Urothelium cell line (cell line): ENCODE data around the gene SH2D2A.

Experiments used
- DNase-seq: peaks from one replicate; pipeline ENCODE4 v3.0.0; 2011; ENCODE audit warnings: low spot score, mixed read lengths
- FAIRE-seq: peaks from 2 replicates; lab custom pipeline; 2011; peaks lifted over from hg19 to GRCh38; lab: Jason Lieb, UNC

Gene SH2D2A

DNA sequence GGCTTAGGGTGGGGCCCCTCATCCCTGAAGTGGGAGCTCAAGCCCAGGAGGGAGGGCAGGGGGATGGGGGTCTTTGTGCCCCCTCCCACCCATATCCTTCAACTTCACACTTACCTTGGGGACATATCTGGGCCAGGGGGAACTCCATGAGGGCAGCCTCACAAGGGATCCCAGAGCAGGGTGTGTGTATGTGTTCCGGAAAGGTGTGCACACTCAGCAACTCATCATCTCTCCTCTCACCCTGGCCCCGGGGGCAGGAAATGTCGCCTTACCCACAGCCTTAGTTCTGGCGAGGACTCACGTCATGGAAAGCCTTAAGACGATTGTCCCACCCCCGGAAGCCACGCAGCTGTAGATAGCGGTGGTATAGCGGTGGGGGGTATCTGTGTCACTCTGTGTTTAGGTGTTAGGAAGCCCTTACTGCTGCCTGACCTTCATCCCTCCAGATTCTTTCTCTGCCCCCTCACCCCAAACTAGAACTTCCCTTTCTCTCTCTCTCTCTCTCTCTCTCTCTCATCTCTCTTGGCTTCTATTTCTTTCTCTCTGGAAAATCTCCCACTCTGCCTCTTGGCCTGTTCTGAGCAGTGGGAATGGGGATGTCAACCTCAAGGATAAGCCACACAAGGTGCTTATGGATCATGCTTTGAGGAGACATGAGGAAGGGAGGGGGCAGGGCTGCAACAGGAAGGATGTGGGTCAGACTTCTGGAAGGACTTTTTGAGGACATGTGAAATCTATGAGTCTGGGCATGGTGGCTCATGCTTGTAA, at the start of gene SH2D2A:
Gene SH2D2A (minus strand): TSS at position 288 of the 768 bp plus-strand sequence. CDS start 140 bp downstream, at position 148.
- no peak for FAIRE-seq
- DNase-seq, result no peak

DNA sequence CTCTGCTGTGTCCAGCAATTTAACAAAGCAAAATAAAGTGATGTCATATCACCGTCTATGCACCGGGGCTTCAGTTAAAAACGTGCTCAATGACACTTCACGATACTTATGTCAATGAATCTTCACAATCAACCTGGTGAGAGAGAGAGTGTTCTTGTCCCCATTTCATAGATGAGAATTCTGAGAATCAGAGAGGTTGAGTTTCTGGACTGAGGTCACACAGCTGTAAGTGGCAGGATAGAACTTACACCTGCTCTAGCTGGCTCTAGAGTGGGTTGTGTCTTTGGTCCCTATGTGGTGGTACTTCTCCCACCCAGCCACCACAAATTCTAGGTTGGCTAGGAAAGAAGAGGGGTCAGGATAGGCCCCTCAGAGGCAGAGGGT, 49.2 kb upstream of the SH2D2A start:
- FAIRE-seq (no peak), DNase-seq (no peak)

DNA sequence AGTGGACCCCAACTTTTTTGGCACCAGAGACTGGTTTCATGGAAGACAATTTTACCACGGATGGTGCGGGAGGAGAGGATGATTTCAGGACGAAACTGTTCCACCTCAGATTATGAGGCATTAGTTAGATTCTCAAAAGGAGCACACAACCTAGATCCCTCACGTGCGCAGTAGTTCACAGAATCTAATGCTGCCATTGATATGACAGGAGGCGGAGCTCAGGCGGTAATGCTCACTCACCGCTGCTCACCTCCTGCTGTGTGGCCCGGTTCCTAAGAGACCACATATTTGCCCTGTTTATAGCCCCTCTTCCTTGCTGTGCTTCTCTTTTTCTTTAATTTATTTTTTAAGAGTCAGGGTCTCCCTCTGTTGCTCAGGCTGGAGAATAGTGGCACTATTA, 48.6 kb upstream of the SH2D2A start:
- no peak for FAIRE-seq
- no peak for DNase-seq

DNA sequence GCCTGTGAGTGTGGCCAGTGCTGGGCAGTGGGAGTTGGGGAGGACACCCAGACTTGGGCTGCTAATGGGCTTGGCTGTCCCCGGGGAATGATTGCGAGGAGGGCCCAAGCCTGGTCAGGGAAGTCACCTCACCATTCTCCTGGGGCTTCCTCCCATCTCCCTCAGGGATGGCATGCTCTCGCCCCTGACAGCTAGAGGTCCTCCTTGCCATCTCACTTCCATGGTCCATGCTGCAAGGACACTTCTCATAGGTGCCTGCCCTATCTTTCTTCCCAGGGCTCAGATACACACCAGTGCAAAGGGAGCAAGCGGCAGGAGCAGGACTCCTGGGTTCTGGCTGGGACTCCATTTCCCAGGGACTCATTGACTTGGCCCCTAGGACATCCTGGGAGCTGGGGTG, 48.1 kb upstream of the SH2D2A start:
- no peak for DNase-seq
- FAIRE-seq, result no peak

DNA sequence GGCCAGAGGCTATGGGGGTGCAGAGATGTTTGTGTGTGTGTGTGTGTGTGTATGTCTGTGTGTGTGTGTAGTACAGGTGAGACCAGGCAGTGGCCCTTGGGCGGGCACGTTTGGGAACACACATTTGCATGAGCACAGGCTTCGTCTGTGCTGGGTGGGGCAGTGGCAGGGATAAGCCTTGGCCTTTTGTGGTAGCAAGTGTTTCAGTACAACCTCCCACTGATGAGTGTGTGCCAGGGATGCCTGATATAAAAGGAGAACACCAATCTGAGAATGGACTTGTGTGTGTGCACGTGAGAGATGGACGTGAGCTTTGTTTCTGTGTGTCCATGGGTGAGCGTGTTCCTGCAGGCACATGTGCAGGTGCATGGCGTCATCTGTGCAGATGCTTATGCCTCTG, 47.0 kb upstream of the SH2D2A start:
- no peak for FAIRE-seq
- no peak for DNase-seq

DNA sequence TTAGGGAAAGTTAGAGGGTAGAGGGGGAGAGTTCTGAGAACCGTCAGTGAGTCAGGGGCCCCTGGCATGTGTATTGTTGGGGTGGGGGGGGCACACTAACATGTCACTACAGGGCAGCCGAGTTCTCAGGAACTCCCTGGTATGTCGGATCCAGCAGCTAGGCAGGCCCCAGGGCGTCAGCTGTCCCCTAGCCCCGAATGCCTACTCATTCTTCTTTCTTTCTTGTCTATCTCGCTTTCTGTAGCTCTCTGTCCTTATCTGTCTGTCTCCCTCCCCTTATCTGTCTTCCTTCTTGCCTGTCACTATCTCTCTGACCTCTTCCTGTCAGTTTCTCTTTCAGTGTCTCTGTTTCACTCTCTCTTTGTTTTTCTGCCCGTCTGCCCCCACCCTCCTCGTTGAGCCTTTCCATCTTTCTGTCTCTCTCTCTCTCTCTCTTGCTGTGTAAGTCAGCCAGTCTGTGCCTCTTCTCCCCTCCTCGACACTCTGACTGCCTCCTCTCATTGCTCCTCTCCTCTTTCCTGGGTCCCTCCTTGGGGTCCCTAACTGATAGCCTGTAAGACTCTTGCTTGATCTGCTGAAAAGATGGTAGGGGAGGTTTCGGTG, 46.5 kb upstream of the SH2D2A start:
- FAIRE-seq (no peak), DNase-seq (no peak)

DNA sequence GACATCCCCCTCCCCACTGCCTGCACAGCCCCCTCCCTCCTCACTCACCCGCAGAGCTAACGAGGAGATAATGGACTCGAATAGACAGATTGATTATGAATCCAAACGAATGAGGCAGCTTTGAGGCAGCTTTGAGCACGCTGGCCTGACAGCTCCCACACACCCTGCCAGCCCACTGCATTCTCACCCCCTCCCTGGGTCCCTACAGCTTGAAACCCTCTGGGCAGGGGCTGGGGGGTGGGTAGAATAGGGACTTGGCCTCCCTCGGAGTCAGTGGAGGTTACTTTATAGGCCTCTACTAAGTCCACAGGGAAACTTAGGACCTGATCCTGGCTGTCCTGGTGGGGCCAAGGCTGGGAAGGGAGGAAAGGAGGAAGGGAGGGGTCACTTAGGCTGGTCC, 45.9 kb upstream of the SH2D2A start:
- no peak for FAIRE-seq
- DNase-seq, result no peak

DNA sequence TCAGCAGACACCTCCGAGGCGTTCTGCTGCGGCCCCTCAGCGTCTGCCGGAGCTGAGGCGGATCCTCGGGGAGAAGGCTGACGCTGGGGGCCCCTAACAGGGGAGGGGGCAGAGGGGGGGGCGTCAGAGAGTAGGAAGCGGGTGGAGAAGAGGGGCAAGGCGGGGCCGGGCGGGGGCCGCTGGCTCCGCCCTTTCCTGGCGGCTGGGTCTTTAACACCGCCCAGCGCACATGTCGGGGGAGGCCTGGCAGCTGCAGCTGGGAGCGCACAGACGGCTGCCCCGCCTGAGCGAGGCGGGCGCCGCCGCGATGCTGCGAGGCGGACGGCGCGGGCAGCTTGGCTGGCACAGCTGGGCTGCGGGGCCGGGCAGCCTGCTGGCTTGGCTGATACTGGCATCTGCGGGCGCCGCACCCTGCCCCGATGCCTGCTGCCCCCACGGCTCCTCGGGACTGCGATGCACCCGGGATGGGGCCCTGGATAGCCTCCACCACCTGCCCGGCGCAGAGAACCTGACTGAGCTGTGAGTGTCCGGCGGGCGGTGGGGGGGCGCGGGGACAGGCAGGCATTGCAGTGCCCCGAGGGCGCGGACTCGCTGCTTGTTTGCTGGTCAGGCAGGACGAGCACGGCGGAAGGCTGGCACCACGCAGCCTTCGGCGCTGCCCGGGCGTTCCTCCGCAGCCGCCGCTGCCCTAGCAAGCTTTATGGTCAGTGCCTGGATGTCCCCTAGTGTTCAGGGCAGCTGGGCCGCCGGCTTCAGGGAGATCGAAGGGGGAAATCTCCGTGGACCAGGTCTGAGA, 44.2 kb upstream of the SH2D2A start, which contains the start of gene NTRK1:
Gene NTRK1 (plus strand): TSS at position 238 of the 796 bp plus-strand sequence. CDS start 70 bp downstream, at position 308.
- DNase-seq (peak; percentile 85), FAIRE-seq (no peak)

DNA sequence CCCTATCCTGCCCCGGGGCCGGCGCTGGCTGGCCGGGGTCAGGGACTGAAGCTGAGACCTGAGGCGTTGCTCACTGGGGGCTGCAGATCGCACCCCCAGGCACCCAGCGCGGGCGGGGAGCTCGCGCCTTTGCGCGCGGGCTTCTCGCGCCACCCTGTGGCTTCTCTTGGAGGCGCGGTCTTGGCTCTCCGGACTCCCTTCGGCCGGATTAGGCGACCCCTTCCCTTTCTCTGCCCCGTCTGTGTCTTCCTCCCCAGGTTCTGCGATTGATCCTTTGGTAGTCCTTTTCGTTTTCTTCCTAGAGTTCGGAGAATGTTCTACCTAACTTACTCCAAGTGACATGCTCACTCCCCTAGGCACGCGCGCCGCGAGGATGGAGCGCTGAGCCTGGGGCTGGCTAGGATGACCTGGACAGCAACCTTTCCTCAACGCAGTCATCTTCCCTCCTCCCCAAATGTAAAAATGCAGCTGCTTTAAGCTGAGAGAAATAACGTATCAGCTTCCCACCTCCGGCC, 43.5 kb upstream of the SH2D2A start:
- FAIRE-seq, result no peak

DNA sequence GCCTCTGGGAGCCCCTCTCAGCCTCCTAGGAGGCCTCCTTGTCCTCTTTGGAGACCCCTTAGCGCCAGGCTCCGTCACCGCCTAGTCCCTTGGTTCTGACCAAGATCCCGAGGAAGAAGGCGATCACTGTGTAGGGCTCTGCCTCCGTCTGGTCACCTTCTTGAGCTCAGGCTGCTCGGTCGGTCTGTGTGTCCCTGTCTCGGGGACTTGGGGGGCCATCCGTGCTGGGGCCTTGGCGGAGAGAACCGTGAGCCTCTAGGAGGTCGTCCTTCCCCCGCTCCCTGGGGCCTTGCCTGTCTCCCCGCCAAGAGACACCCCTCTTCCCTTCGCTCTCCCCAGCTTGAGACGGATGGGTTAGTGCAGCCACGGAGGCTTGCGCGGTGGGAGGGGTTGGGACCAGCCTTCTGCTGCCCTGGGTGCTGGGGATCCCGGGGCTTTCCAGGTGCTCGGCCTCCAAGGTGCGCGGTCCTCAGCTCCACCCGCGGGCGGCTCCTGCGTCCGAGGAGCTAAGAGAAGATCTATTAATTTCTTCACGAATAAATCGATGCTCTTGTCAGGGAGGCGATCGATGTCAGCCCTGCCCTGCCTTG, 43.0 kb upstream of the SH2D2A start:
- no peak for DNase-seq
- FAIRE-seq, result no peak

More for the DNA sequence above, 43.5 kb upstream of the SH2D2A start:
- DNase-seq, result peak; percentile 44

DNA sequence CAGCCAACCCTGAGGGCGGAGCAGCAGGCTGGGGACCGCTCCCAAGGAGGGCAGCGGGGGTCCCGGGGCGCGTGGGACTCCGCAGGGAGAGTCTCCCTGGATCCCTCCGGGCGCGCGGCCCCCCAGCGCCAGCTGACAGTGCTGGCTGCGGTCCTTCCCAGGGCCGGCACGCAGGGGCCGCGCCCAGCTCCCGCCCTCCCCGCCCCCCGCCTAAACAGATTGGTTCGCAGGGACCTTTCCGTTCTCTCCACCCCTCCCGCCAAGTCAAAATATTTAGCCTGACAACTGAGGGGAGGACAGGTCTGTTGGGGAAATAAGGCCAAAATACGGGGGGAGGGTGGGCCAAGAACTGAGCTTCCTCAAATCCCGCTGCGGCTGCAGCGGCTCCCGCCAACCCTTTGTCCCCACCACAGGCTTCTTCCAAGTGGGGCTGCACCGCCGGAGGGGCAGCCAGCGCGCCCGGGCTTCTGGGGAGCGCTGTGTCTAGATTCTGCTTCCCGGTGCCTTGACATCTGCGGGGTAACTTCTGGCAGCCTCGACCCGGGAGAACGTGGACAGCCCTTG, 42.4 kb upstream of the SH2D2A start, which contains the start of gene INSRR:
Gene INSRR (minus strand): TSS at position 159 of the 564 bp plus-strand sequence. CDS start 496 bp downstream, outside the sequence.
- DNase-seq (no peak), FAIRE-seq (no peak)

DNA sequence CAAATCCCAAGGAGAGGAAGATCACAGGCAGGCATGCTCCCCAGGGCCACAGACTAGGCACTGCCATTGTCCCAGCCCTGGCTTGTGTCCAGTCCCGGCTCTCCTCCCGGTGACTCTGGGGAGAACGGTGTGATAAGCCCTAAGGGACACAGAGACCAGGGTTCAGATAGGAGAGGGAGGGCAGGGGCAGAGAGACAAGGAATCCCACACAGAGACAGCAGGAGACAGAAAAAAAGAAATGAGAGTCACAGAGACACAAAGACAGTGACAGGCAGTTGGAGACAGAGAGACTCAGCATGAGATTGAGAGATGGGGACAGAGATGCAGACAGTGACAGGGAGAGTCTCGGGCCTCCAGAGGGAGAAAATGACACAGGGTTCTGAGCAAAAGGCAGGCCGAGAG, 41.9 kb upstream of the SH2D2A start:
- FAIRE-seq (no peak), DNase-seq (no peak)

DNA sequence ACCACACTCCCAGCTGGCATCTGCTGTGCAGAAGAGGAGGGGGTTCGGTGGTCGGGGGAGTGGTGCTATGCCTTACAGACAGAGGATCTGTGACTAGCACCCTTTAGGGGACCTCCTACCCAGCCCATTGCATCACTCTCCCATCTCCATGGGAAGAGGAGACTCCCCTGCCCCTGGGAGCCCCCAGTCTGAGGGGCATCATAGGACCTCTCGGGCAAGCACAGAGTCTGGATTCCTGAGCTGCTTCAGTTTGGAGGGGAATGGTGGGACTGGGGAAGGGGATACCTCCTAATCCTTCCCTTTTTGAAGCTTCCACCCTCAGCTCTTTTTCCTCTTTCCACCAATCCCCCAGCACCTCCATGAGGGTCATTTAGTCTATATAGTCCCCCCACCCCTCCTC, 40.9 kb upstream of the SH2D2A start:
- DNase-seq (no peak), FAIRE-seq (no peak)

DNA sequence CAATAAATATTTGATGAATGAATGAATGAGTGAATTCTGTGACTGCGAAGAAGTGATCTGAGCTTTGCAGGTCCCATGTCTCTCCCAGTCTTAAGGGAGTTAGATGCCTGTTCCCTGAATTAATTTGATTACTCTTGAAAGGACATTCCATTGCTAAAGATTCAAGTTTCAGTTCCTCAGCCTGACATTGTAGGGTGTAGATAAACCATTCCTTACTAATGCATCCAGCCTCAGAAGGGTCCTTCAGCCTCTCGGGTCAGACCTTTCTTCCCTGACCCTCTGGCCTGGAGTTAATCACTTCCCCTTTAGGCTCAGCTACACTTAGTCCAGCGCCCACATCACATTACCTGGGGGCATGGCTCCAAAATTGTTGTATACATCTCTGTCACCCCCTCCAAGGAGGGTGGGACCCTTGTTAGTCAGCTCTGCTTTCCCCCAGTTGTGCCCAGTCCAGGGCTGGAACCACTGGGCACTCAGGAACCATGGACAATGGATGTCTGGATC, 39.7 kb upstream of the SH2D2A start:
- FAIRE-seq (no peak), DNase-seq (no peak)

DNA sequence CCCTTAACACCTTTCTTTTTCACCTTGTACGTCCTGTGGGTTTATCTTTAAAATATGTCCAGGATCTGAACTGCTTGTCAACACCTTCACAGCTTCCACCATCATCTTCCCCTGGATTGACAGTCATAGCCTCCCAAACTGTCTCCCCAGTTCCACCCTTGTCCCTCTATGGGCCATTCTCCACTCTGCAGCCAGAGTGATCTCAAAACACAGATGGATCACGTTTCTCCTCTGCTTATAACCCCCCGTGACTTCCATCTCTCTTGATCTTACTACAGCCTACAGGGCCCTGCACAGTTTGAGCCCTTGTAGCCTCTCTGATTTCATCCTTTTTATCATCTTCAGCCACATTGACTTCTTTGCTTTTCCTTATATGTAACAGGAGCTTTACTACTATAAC, 38.0 kb upstream of the SH2D2A start:
- no peak for DNase-seq
- no peak for FAIRE-seq

DNA sequence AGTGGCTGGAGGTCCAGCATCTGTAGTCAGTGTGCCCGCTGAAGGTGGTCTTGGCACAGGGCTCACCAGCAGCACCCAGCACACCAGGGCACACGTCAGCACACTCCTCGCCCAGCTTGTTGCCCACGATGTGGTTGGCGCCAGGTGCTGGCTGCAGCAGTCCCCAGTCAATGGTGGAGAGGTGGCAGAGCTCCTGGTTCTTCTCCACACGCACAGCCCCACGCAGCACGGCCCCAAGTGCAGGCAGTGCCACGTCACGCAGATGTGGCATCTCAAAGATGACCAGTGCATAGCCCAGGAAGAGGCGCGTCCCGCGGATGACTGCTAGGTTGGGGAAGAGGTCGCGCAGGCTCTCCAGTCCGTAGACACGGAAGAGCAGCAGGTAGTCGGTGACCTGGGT, 37.1 kb upstream of the SH2D2A start:
- DNase-seq (no peak), FAIRE-seq (no peak)

DNA sequence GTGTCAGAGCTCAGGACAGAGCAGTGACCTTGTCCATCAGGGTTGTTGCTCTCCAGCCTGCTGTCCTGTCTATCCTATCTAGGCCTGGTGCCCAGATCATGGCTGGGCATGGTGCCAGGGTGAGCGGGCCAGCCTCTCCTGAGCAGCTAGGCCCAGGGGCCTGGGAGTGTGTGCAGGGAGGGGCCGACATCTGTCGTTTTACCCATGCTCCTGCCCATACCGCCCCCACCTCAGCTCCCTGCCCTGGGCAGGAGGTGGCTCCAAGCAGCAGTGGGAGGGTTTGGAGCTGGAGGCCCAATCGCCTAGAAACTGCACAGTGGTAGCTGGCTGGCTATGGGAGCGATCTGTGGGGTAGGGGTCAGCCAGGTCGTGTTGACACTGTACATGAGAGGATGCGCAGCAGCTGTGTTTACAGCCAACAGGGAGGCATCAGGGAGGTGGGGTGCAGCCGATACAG, 35.8 kb upstream of the SH2D2A start:
- FAIRE-seq, result no peak
- DNase-seq, result no peak

DNA sequence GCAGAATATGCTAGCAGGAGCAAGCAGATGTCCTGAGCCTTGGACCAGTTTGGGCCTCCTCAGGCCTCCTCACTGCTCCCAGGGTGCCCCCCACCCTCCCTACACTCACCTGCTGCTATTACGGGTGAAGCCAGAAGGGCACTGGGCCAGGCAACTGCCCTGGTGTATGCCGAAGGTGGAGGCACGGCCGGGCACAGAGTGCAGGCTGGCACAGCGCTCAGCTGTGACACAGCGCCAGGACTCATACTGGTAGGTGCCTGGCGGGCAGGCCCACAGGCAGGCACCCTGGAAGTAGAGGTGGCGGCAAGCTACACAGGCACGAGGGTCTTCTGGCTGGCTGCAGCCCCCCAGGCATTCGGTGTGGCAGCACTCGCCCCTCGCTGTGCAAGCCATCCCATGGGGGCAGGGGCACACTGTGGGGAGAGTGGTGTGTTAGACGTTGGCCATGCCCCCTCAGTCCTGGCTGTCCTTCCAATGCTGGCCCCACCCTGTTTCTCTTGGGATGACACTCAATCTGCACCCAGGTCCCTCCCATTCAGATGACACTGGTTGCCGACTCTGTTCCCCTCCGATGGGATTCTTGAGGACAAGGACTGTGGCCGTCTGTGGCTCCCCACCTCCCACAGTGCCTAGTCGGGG, 35.2 kb upstream of the SH2D2A start:
- DNase-seq (no peak), FAIRE-seq (no peak)

DNA sequence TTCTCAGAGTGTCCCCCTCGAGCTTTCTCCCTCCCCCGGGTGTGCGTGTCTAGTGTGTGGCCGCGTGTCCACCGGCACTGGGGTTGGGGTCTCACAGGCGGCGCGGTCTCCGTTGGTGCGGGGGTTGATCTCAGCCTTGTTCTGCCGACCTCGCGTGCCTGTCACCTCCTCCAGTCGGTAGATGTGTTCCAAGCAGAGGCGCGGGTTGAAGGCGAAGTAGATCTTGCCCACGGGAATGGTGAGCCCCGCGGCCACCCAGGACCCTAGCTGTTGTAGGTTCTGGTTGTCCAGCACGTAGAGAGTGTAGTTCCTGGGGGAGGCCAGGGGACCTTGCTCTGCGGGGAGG, 32.5 kb upstream of the SH2D2A start:
- no peak for FAIRE-seq
- DNase-seq, result no peak
